H9 (cell line): ENCODE measurements around the gene ANKRD13C. TPM values are rescaled to one million over a fixed set of nuclear protein-coding genes. Genes with fewer than 3 reads are reported as not detected.
"Not testable (repeated sequence)": the region's sequence is repeated elsewhere in the genome, so short reads cannot be mapped to it uniquely, and the experiment has no call there.

Source experiments
- DNase-seq: peaks from one replicate; pipeline ENCODE4 v3.0.0-alpha.2; 2017
- H2AFZ ChIP-seq: one replicate; pipeline ENCODE4 v1.6.1; 2013; ENCODE audit warnings: mild to moderate bottlenecking, low read length, control low read depth, moderate library complexity
- H2AK5ac ChIP-seq: 2 replicates; pipeline ENCODE4 v1.6.1; 2013; ENCODE audit warnings: low read length, control low read depth, mixed read lengths; ENCODE audit not compliant: insufficient read length
- H2BK120ac ChIP-seq: one replicate; pipeline ENCODE4 v1.6.1; 2013; ENCODE audit warnings: low read depth, mild to moderate bottlenecking, low read length, control low read depth, inconsistent platforms; ENCODE audit not compliant: poor library complexity, severe bottlenecking
- H2BK12ac ChIP-seq: 2 replicates; pipeline ENCODE4 v1.6.1; 2013; ENCODE audit warnings: low read length, control low read depth, mixed read lengths, low read depth; ENCODE audit not compliant: insufficient read length
- H2BK15ac ChIP-seq: 2 replicates; pipeline ENCODE4 v1.6.1; 2013; ENCODE audit warnings: low read depth, low read length, control low read depth
- H2BK20ac ChIP-seq: one replicate; pipeline ENCODE4 v1.6.1; 2013; ENCODE audit warnings: low read depth, mild to moderate bottlenecking, low read length, control low read depth, inconsistent platforms; ENCODE audit not compliant: poor library complexity, severe bottlenecking
- H2BK5ac ChIP-seq: 2 replicates; pipeline ENCODE4 v1.6.1; 2013; ENCODE audit warnings: low read length, control low read depth, mixed read lengths; ENCODE audit not compliant: insufficient read length
- H3K14ac ChIP-seq: 2 replicates; pipeline ENCODE4 v1.6.1; 2013; ENCODE audit warnings: low read length, control low read depth; ENCODE audit not compliant: insufficient read depth
- H3K18ac ChIP-seq: 2 replicates; pipeline ENCODE4 v1.6.1; 2013; ENCODE audit warnings: low read depth, mild to moderate bottlenecking, mixed read lengths, low read length, control low read depth; ENCODE audit not compliant: insufficient read length
- H3K23ac ChIP-seq: 2 replicates; pipeline ENCODE4 v1.6.1; 2013; ENCODE audit warnings: low read length, control low read depth, mixed read lengths, low read depth; ENCODE audit not compliant: insufficient read length
- H3K23me2 ChIP-seq: 2 replicates; pipeline ENCODE4 v1.6.1; 2013; ENCODE audit warnings: low read depth, mild to moderate bottlenecking, mixed read lengths, low read length, control low read depth; ENCODE audit not compliant: insufficient read length, poor library complexity, severe bottlenecking
- H3K27ac ChIP-seq: 2 replicates; pipeline ENCODE4 v1.5.1; 2013; ENCODE audit warnings: low read length, control low read depth, mixed read lengths, low read depth; ENCODE audit not compliant: insufficient read length
- H3K27me3 ChIP-seq: 2 replicates; pipeline ENCODE4 v1.6.1; 2013; ENCODE audit warnings: low read length, control low read depth, inconsistent platforms; ENCODE audit not compliant: insufficient read depth
- H3K4ac ChIP-seq: 2 replicates; pipeline ENCODE4 v1.6.1; 2013; ENCODE audit warnings: low read depth, mild to moderate bottlenecking, control low read depth, inconsistent platforms, low read length, moderate library complexity
- H3K4me1 ChIP-seq: 2 replicates; pipeline ENCODE4 v1.6.1; 2013; ENCODE audit warnings: low read length, control low read depth, inconsistent platforms; ENCODE audit not compliant: insufficient read depth
- H3K4me2 ChIP-seq: 2 replicates; pipeline ENCODE4 v1.6.1; 2013; ENCODE audit warnings: low read length, control low read depth, mixed read lengths; ENCODE audit not compliant: insufficient read length, insufficient read depth
- H3K56ac ChIP-seq: 2 replicates; pipeline ENCODE4 v1.6.1; 2013; ENCODE audit warnings: low read depth, mild to moderate bottlenecking, mixed read lengths, low read length, control low read depth; ENCODE audit not compliant: insufficient read length
- H3K79me1 ChIP-seq: 2 replicates; pipeline ENCODE4 v1.6.1; 2013; ENCODE audit warnings: low read depth, mild to moderate bottlenecking, moderate library complexity, low read length, control low read depth, inconsistent platforms; ENCODE audit not compliant: insufficient read depth, poor library complexity, severe bottlenecking
- H3K79me2 ChIP-seq: 2 replicates; pipeline ENCODE4 v1.6.1; 2013; ENCODE audit warnings: low read length, control low read depth, inconsistent platforms; ENCODE audit not compliant: insufficient read depth
- H3K9ac ChIP-seq: 2 replicates; pipeline ENCODE4 v1.6.1; 2013; ENCODE audit warnings: low read length, control low read depth, mixed read lengths; ENCODE audit not compliant: insufficient read length; ENCODE audit errors: extremely low read depth
- H3K9me3 ChIP-seq: one replicate; pipeline ENCODE4 v1.6.1; 2013; ENCODE audit warnings: low read depth, low read length, inconsistent platforms; ENCODE audit not compliant: control insufficient read depth
- H3T11ph ChIP-seq: one replicate; pipeline ENCODE4 v1.6.1; 2013; ENCODE audit warnings: mild to moderate bottlenecking, low read length, control low read depth, inconsistent platforms
- H4K20me1 ChIP-seq: one replicate; pipeline ENCODE4 v1.6.1; 2013; ENCODE audit not compliant: control insufficient read depth, insufficient read length, insufficient read depth
- H4K5ac ChIP-seq: 2 replicates; pipeline ENCODE4 v1.6.1; 2013; ENCODE audit warnings: low read depth, mild to moderate bottlenecking, mixed read lengths, low read length, control low read depth; ENCODE audit not compliant: insufficient read length
- H4K8ac ChIP-seq: replicated peaks from 2 replicates; pipeline ENCODE4 v1.6.1; 2013; ENCODE audit warnings: low read length, control low read depth, mixed read lengths, low read depth; ENCODE audit not compliant: insufficient read length
- H4K91ac ChIP-seq: 2 replicates; pipeline ENCODE4 v1.6.1; 2013; ENCODE audit warnings: low read depth, mild to moderate bottlenecking, moderate library complexity, mixed read lengths, low read length, control low read depth; ENCODE audit not compliant: insufficient read length
- H3K27ac Mint-ChIP-seq, 3 experiments: 2 replicates in 2 of 3; 3 replicates in 1 of 3; pipeline ENCODE4 v1.8.0; 2020 to 2021; ENCODE audit warnings: mixed read lengths in 3 of 3, mild to moderate bottlenecking in 1 of 3, moderate library complexity in 1 of 3
- H3K27me3 Mint-ChIP-seq: 2 replicates; pipeline ENCODE4 v1.8.0; 2021; ENCODE audit warnings: low read depth, mild to moderate bottlenecking, moderate library complexity, mixed read lengths
- H3K36me3 Mint-ChIP-seq, 3 experiments: 2 replicates in 2 of 3; 3 replicates in 1 of 3; pipeline ENCODE4 v1.8.0; 2020 to 2021; ENCODE audit warnings: low read depth in 3 of 3, mixed read lengths in 3 of 3; ENCODE audit not compliant: insufficient read depth in 1 of 3
- H3K4me1 Mint-ChIP-seq, 2 experiments: 2 replicates each; pipeline ENCODE4 v1.8.0; 2020; ENCODE audit warnings: mixed read lengths in 2 of 2
- H3K4me3 Mint-ChIP-seq, 2 experiments: 2 replicates in 1 of 2; 3 replicates in 1 of 2; pipeline ENCODE4 v1.8.0; 2020 to 2021; ENCODE audit warnings: mild to moderate bottlenecking in 2 of 2, mixed read lengths in 2 of 2, moderate library complexity in 1 of 2
- H3K9me3 Mint-ChIP-seq, 2 experiments: 2 replicates in 1 of 2; 3 replicates in 1 of 2; pipeline ENCODE4 v1.8.0; 2020; ENCODE audit warnings: mild to moderate bottlenecking in 2 of 2, mixed read lengths in 2 of 2, moderate library complexity in 1 of 2
- WGBS: extraction: QIAGEN DNeasy Blood & Tissue Kit; methylation state at CpG from one replicate; pipeline ENCODE4 v1.1.7; 2013; ENCODE audit warnings: missing lambda C conversion rate, low lambda C conversion rate, mixed read lengths; ENCODE audit not compliant: insufficient read length; ENCODE audit errors: extremely low coverage; 5-methylcytosine and 5-hydroxymethylcytosine counted together
- total RNA-seq: library from RNA; stranded (reverse); gene quantifications from 2 replicates; pipeline ENCODE4 v1.2.1, GENCODE V29; 2021

The ANKRD13C gene
- total RNA-seq, 1 experiment from 2014 or later = 19.7 TPM

DNA sequence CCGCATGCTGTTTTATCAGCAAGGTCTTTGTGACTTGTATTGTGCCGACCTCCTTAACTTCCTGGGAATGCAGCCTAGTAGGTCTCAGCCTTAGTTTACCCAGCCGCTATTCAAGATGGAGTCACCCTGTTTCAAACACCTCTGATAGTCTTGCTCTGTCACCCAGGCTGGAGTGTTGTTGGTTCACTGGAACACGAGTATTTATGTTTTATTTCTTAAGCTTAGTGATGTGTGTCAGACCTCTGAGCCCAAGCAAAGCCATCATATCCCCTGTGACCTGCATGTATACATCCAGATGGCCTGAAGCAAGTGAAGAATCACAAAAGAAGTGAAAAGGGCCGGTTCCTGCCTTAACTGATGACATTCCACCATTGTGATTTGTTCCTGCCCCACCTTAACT is 12.9 kb upstream of the ANKRD13C start:
- H3K27ac ChIP-seq, H3K79me1 ChIP-seq, H3K23me2 ChIP-seq, H3K79me2 ChIP-seq, H2AK5ac ChIP-seq, H4K20me1 ChIP-seq, H4K91ac ChIP-seq, H3K4me3 Mint-ChIP-seq, H3K14ac ChIP-seq, H3K36me3 Mint-ChIP-seq, H4K8ac ChIP-seq, DNase-seq, H2BK5ac ChIP-seq, H3K27me3 ChIP-seq, H3K4ac ChIP-seq, H3K56ac ChIP-seq, H2BK120ac ChIP-seq, H3K9me3 ChIP-seq, H3K9me3 Mint-ChIP-seq, H3K27me3 Mint-ChIP-seq, H4K5ac ChIP-seq, H3K9ac ChIP-seq, H2BK20ac ChIP-seq, H2BK15ac ChIP-seq, H3K4me1 ChIP-seq, H3K4me2 ChIP-seq, H3K4me1 Mint-ChIP-seq, H3K18ac ChIP-seq, H2BK12ac ChIP-seq, H3T11ph ChIP-seq, H2AFZ ChIP-seq, H3K23ac ChIP-seq: not testable (repeated sequence)
- H3K27ac Mint-ChIP-seq = peak overlapping the region in 1 of 3 experiments; percentile 82; a peak in 1 of 7 replicates
- no CpG with 5 or more reads among the region's 5 CpGs for WGBS

GRCh38 chr1:70366997-70367396 is 12.5 kb upstream of the ANKRD13C start:
- H3K4me3 Mint-ChIP-seq, H3K27me3 Mint-ChIP-seq, H3K79me2 ChIP-seq, H2BK12ac ChIP-seq, H3K4ac ChIP-seq, H2AK5ac ChIP-seq, H3T11ph ChIP-seq, H3K18ac ChIP-seq, H3K27me3 ChIP-seq, H3K27ac Mint-ChIP-seq, H2BK15ac ChIP-seq, H2BK5ac ChIP-seq, H3K14ac ChIP-seq, H3K36me3 Mint-ChIP-seq, H3K56ac ChIP-seq, H3K23ac ChIP-seq, H4K91ac ChIP-seq, H3K23me2 ChIP-seq, H2BK20ac ChIP-seq, H3K4me1 Mint-ChIP-seq, H2BK120ac ChIP-seq, H3K9ac ChIP-seq, H4K5ac ChIP-seq, H3K4me2 ChIP-seq, H3K4me1 ChIP-seq, H2AFZ ChIP-seq, H4K8ac ChIP-seq, H3K79me1 ChIP-seq, H3K9me3 Mint-ChIP-seq, H3K9me3 ChIP-seq, H4K20me1 ChIP-seq, H3K27ac ChIP-seq: not testable (repeated sequence)
- DNase-seq = peak; percentile 28
- no CpG with 5 or more reads among the region's 3 CpGs for WGBS
